ENCODE data around the gene TRIM7. TPM values are rescaled to one million over a fixed set of nuclear protein-coding genes. Genes with fewer than 3 reads are reported as not detected.

TRIM7 gene
- total and polyA plus RNA-seq, 9 of the 15 experiments (the other 6 are each of a cell fraction or from before 2014, with no cell fraction given): 2.6 to 14.9 (median 8.9) TPM

DNA sequence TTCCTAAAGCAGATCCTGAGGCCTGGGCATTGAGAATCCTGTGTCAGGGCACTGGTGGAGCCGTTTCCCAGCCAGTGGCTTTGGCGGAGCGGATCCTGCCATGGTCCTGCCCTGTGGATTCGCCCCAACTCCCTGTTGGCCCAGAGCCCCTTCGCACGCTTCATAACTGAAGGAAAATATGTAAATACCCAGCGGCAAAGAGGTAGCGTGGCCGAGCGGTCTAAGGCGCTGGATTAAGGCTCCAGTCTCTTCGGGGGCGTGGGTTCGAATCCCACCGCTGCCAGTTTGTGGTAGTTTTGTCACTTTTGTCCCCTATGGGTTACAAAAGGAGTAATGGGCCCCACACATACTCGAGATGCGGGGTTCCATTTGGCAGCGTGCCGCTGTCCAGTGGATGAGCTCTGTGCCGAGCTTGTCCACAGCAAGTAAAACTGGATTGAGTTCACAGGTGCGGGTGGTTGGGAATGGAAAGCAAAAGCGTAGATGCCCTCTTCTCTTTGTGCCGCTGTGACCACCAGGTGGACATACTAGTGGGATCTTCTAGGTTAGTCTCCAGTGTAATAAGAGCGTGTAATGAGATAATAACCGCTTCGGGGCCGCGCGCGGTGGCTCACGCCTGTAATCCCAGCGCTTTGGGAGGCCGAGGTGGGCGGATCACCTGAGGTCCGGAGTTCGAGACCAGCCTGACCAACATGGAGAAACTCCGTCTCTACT, 17.3 kb downstream of the TRIM7 start (continued):
- TF ChIP-seq ZNF589 (CRISPR knock-in tag; IDR thresholded peaks at IDR 0.05; ENCODE audit: low read depth) (0 out of 2 replicates have a peak, but pooled peaks have one; percentile 25), RNF2 (IDR thresholded peaks at IDR 0.05) (peak; percentile 70; the same call in 1 of the 2 replicates), ZNF324 (CRISPR knock-in tag; IDR thresholded peaks at IDR 0.05) (no peak), TEAD2 (tag; IDR thresholded peaks at IDR 0.05) (no peak), FOS (IDR thresholded peaks at IDR 0.05; ENCODE audit: extremely low read depth, insufficient read length) (peak; percentile 9), PPARD (CRISPR knock-in tag; IDR thresholded peaks at IDR 0.05) (no peak), ZNF586 (CRISPR knock-in tag; conservative IDR thresholded peaks at IDR 0.05) (no peak), HDAC2 (IDR thresholded peaks at IDR 0.05) (peak; percentile 80; the same call in 1 of the 2 replicates), E2F8 (IDR thresholded peaks at IDR 0.05; ENCODE audit: low read depth, partially characterized antibody) (no peak), KLF16 (IDR thresholded peaks at IDR 0.05) (no peak), KAT2B (IDR thresholded peaks at IDR 0.05; ENCODE audit: low read depth, low read length) (no peak), MCM3 (IDR thresholded peaks at IDR 0.05) (no peak), NR2C1 (IDR thresholded peaks at IDR 0.05) (no peak), NR2C1 (tag; IDR thresholded peaks at IDR 0.05) (no peak), KLF13 (tag; IDR thresholded peaks at IDR 0.05; ENCODE audit: borderline replicate concordance, low read depth) (peak; percentile 57; the same call in 1 of the 2 replicates), U2AF1 (optimal IDR thresholded peaks at IDR 0.05; ENCODE audit: low read depth, low read length) (no peak), SMAD2 (IDR thresholded peaks at IDR 0.05; ENCODE audit: low read depth, low read length) (no peak), ZNF668 (CRISPR knock-in tag; IDR thresholded peaks at IDR 0.05) (no peak)
- TF ChIP-seq, protein P1, sequence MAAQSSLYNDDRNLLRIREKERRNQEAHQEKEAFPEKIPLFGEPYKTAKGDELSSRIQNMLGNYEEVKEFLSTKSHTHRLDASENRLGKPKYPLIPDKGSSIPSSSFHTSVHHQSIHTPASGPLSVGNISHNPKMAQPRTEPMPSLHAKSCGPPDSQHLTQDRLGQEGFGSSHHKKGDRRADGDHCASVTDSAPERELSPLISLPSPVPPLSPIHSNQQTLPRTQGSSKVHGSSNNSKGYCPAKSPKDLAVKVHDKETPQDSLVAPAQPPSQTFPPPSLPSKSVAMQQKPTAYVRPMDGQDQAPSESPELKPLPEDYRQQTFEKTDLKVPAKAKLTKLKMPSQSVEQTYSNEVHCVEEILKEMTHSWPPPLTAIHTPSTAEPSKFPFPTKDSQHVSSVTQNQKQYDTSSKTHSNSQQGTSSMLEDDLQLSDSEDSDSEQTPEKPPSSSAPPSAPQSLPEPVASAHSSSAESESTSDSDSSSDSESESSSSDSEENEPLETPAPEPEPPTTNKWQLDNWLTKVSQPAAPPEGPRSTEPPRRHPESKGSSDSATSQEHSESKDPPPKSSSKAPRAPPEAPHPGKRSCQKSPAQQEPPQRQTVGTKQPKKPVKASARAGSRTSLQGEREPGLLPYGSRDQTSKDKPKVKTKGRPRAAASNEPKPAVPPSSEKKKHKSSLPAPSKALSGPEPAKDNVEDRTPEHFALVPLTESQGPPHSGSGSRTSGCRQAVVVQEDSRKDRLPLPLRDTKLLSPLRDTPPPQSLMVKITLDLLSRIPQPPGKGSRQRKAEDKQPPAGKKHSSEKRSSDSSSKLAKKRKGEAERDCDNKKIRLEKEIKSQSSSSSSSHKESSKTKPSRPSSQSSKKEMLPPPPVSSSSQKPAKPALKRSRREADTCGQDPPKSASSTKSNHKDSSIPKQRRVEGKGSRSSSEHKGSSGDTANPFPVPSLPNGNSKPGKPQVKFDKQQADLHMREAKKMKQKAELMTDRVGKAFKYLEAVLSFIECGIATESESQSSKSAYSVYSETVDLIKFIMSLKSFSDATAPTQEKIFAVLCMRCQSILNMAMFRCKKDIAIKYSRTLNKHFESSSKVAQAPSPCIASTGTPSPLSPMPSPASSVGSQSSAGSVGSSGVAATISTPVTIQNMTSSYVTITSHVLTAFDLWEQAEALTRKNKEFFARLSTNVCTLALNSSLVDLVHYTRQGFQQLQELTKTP (IDR thresholded peaks at IDR 0.05; ENCODE audit: low read depth in 1 of 2, partially characterized antibody in 2 of 2): peak in 1 of 2 experiments; percentile 48
- TF ChIP-seq, protein P2, sequence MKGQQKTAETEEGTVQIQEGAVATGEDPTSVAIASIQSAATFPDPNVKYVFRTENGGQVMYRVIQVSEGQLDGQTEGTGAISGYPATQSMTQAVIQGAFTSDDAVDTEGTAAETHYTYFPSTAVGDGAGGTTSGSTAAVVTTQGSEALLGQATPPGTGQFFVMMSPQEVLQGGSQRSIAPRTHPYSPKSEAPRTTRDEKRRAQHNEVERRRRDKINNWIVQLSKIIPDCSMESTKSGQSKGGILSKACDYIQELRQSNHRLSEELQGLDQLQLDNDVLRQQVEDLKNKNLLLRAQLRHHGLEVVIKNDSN (CRISPR knock-in tag; IDR thresholded peaks at IDR 0.05): peak; percentile 31; the same call in 1 of the 2 replicates
- TF ChIP-seq, protein P3, sequence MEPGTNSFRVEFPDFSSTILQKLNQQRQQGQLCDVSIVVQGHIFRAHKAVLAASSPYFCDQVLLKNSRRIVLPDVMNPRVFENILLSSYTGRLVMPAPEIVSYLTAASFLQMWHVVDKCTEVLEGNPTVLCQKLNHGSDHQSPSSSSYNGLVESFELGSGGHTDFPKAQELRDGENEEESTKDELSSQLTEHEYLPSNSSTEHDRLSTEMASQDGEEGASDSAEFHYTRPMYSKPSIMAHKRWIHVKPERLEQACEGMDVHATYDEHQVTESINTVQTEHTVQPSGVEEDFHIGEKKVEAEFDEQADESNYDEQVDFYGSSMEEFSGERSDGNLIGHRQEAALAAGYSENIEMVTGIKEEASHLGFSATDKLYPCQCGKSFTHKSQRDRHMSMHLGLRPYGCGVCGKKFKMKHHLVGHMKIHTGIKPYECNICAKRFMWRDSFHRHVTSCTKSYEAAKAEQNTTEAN (CRISPR knock-in tag; IDR thresholded peaks at IDR 0.05): no peak
